GM18858 (cell line): ENCODE results near the gene PCP2.

Source experiments
- ATAC-seq: cut with Tn5 transposase; IDR thresholded peaks from one replicate; pipeline ENCODE4 v1.9.1; 2021; ENCODE audit not compliant: unreplicated experiment

The PCP2 gene

GRCh38 chr19:7639863-7640348, 6.4 kb upstream of the PCP2 start:
- ATAC-seq, result no peak

- no peak for ATAC-seq
Measured at GRCh38 chr19:7638802-7639465, 5.4 kb upstream of the PCP2 start.

- no peak for ATAC-seq
Measured at GRCh38 chr19:7637374-7638256, 4.1 kb upstream of the PCP2 start.

GRCh38 chr19:7636691-7637373, 3.3 kb upstream of the PCP2 start, which contains the start of gene STXBP2:
TSS of gene STXBP2 (plus strand) at chr19:7637110. CDS start at chr19:7637150, 40 bp downstream.
- ATAC-seq, result no peak

- no peak for ATAC-seq
Measured at GRCh38 chr19:7636317-7636690, 2.8 kb upstream of the PCP2 start.

GRCh38 chr19:7635670-7636069, 2.2 kb upstream of the PCP2 start:
- ATAC-seq, result no peak

- no peak for ATAC-seq
Measured at GRCh38 chr19:7632340-7633203, 947 bp downstream of the PCP2 start.

GRCh38 chr19:7631577-7631976, 1.9 kb downstream of the PCP2 start:
- no peak for ATAC-seq

- peak; percentile 82 for ATAC-seq
Measured at GRCh38 chr19:7629347-7630054, 4.0 kb downstream of the PCP2 start, which contains the start of the genes PET100 and XAB2. TSS of gene PET100 (plus strand) at chr19:7629793. CDS start at chr19:7629834, 41 bp downstream. TSS of gene XAB2 (minus strand) at chr19:7629545. CDS start at chr19:7629527, 18 bp downstream.

- no peak for ATAC-seq
Measured at GRCh38 chr19:7628589-7629311, 4.8 kb downstream of the PCP2 start.

GRCh38 chr19:7627166-7627565, 6.4 kb downstream of the PCP2 start:
- no peak for ATAC-seq

GRCh38 chr19:7625763-7626372, 7.7 kb downstream of the PCP2 start:
- no peak for ATAC-seq

- ATAC-seq, result no peak
Measured at GRCh38 chr19:7624810-7625209, 8.7 kb downstream of the PCP2 start.

GRCh38 chr19:7623725-7624603, 9.6 kb downstream of the PCP2 start:
- ATAC-seq, result no peak

GRCh38 chr19:7622933-7623685, 10.4 kb downstream of the PCP2 start:
- ATAC-seq, result no peak

- no peak for ATAC-seq
Measured at GRCh38 chr19:7620442-7621412, 12.8 kb downstream of the PCP2 start.
